NT2/D1 (cell line): ENCODE results near the gene DEF6.
"Not testable (repeated sequence)": the region's sequence is repeated elsewhere in the genome, so short reads cannot be mapped to it uniquely, and the experiment has no call there.

Experiments
- DNase-seq: peaks from one replicate; pipeline ENCODE4 v3.0.0-alpha.2; 2011; ENCODE audit warnings: low read depth, low spot score
- H3K27me3 ChIP-seq: 2 replicates; pipeline ENCODE4 v1.6.0; 2011; ENCODE audit warnings: mild to moderate bottlenecking; ENCODE audit not compliant: insufficient read length, insufficient read depth
- H3K36me3 ChIP-seq: 2 replicates; pipeline ENCODE4 v1.6.1; 2011; ENCODE audit warnings: mild to moderate bottlenecking, low read length, mixed read lengths; ENCODE audit not compliant: insufficient read depth, insufficient read length
- H3K4me1 ChIP-seq: 2 replicates; pipeline ENCODE4 v1.5.1; 2011; ENCODE audit not compliant: insufficient read depth, insufficient read length
- H3K4me3 ChIP-seq: 2 replicates; pipeline ENCODE4 v1.5.1; 2011; ENCODE audit warnings: low read depth; ENCODE audit not compliant: insufficient read length
- H3K9ac ChIP-seq: 2 replicates; pipeline ENCODE4 v1.6.0; 2011; ENCODE audit warnings: low read depth; ENCODE audit not compliant: insufficient read length
- H3K9me3 ChIP-seq: 2 replicates; pipeline ENCODE4 v1.5.1; 2011; ENCODE audit warnings: mild to moderate bottlenecking, low read length; ENCODE audit not compliant: insufficient read depth
- SUZ12 ChIP-seq: IDR thresholded peaks from 2 replicates; pipeline ENCODE4 v1.6.1; 2011; ENCODE audit not compliant: insufficient read length, insufficient read depth; ENCODE audit errors: extremely low read depth
- YY1 ChIP-seq: IDR thresholded peaks from 2 replicates; pipeline ENCODE4 v1.6.1; 2011; ENCODE audit not compliant: insufficient read length, insufficient read depth
- ZNF274 ChIP-seq: IDR thresholded peaks from 2 replicates; pipeline ENCODE4 v1.6.1; 2011; ENCODE audit warnings: mild to moderate bottlenecking, low read depth, low read length

Gene DEF6

GRCh38 chr6:35320031-35320410 is 22.4 kb downstream of the DEF6 start:
- Histone ChIP-seq H3K9me3 (peaks cover 7% of the 10 kb centered on the region; the same call in 1 of the 2 replicates), H3K27me3 (peaks cover 20% of the 10 kb centered on the region), H3K36me3 (no peaks in the 10 kb centered on the region), H3K4me1 (no peaks in the 10 kb centered on the region), H3K4me3 (no peak overlapping the region), H3K9ac (no peak overlapping the region)
- TF ChIP-seq ZNF274 (no peak), SUZ12 (no peak), YY1 (no peak)
- no peak for DNase-seq

- no peak for TF ChIP-seq YY1
- no peak for TF ChIP-seq ZNF274
- no peak for TF ChIP-seq SUZ12
- Histone ChIP-seq H3K27me3 (peaks cover 19% of the 10 kb centered on the region), H3K9ac (no peak overlapping the region), H3K4me1 (no peaks in the 10 kb centered on the region), H3K4me3 (no peak overlapping the region), H3K9me3 (peaks cover 7% of the 10 kb centered on the region; the same call in 1 of the 2 replicates), H3K36me3 (no peaks in the 10 kb centered on the region)
- no peak for DNase-seq
Observed at GRCh38 chr6:35321091-35321490, 23.5 kb downstream of the DEF6 start.

GRCh38 chr6:35327349-35328027 is 29.9 kb downstream of the DEF6 start:
- no peak overlapping the region for H3K4me3 ChIP-seq
- no peaks in the 10 kb centered on the region for H3K36me3 ChIP-seq
- DNase-seq = no peak

GRCh38 chr6:35328108-35328723 is 30.6 kb downstream of the DEF6 start:
- TF ChIP-seq SUZ12 (no peak), YY1 (no peak), ZNF274 (no peak)
- Histone ChIP-seq H3K9me3 (peaks cover 5% of the 10 kb centered on the region; the same call in 1 of the 2 replicates), H3K36me3 (no peaks in the 10 kb centered on the region), H3K9ac (no peak overlapping the region), H3K27me3 (no peaks in the 10 kb centered on the region), H3K4me3 (no peak overlapping the region), H3K4me1 (no peaks in the 10 kb centered on the region)
- DNase-seq = no peak

More at GRCh38 chr6:35327349-35328027, 29.9 kb downstream of the DEF6 start:
- no peak overlapping the region for H3K9ac ChIP-seq
- peaks cover 5% of the 10 kb centered on the region; the same call in 1 of the 2 replicates for H3K9me3 ChIP-seq
- H3K27me3 ChIP-seq = no peaks in the 10 kb centered on the region
- no peak for TF ChIP-seq ZNF274
- no peak for TF ChIP-seq YY1
- TF ChIP-seq SUZ12 = no peak
- no peaks in the 10 kb centered on the region for H3K4me1 ChIP-seq

- H3K9ac ChIP-seq, H3K27me3 ChIP-seq, H3K4me1 ChIP-seq, H3K9me3 ChIP-seq, H3K36me3 ChIP-seq, DNase-seq, H3K4me3 ChIP-seq: not testable (repeated sequence)
Observed at GRCh38 chr6:35328965-35329364, 31.3 kb downstream of the DEF6 start.

GRCh38 chr6:35330541-35331119 is 33.0 kb downstream of the DEF6 start:
- Histone ChIP-seq H3K36me3 (no peaks in the 10 kb centered on the region), H3K4me3 (no peak overlapping the region), H3K9ac (no peak overlapping the region), H3K27me3 (no peaks in the 10 kb centered on the region), H3K9me3 (peaks cover 5% of the 10 kb centered on the region; the same call in 1 of the 2 replicates), H3K4me1 (no peaks in the 10 kb centered on the region)
- no peak for DNase-seq
- TF ChIP-seq ZNF274 = no peak
- no peak for TF ChIP-seq SUZ12
- no peak for TF ChIP-seq YY1

GRCh38 chr6:35332074-35332887 is 34.7 kb downstream of the DEF6 start:
- H3K9ac ChIP-seq, H3K36me3 ChIP-seq, DNase-seq, H3K9me3 ChIP-seq, H3K4me3 ChIP-seq, H3K27me3 ChIP-seq, H3K4me1 ChIP-seq: not testable (repeated sequence)
